NT2/D1 (cell line): ENCODE results near the gene ZNF567.
A peak's percentile ranks its signal among the peaks of the same experiment; 100 is the strongest.

Source experiments
- DNase-seq: peaks from one replicate; pipeline ENCODE4 v3.0.0-alpha.2; 2011; ENCODE audit warnings: low read depth, low spot score
- H3K27me3 ChIP-seq: 2 replicates; pipeline ENCODE4 v1.6.0; 2011; ENCODE audit warnings: mild to moderate bottlenecking; ENCODE audit not compliant: insufficient read length, insufficient read depth
- H3K36me3 ChIP-seq: 2 replicates; pipeline ENCODE4 v1.6.1; 2011; ENCODE audit warnings: mild to moderate bottlenecking, low read length, mixed read lengths; ENCODE audit not compliant: insufficient read depth, insufficient read length
- H3K4me1 ChIP-seq: 2 replicates; pipeline ENCODE4 v1.5.1; 2011; ENCODE audit not compliant: insufficient read depth, insufficient read length
- H3K4me3 ChIP-seq: 2 replicates; pipeline ENCODE4 v1.5.1; 2011; ENCODE audit warnings: low read depth; ENCODE audit not compliant: insufficient read length
- H3K9ac ChIP-seq: 2 replicates; pipeline ENCODE4 v1.6.0; 2011; ENCODE audit warnings: low read depth; ENCODE audit not compliant: insufficient read length
- H3K9me3 ChIP-seq: 2 replicates; pipeline ENCODE4 v1.5.1; 2011; ENCODE audit warnings: mild to moderate bottlenecking, low read length; ENCODE audit not compliant: insufficient read depth
- SUZ12 ChIP-seq: IDR thresholded peaks from 2 replicates; pipeline ENCODE4 v1.6.1; 2011; ENCODE audit not compliant: insufficient read length, insufficient read depth; ENCODE audit errors: extremely low read depth
- YY1 ChIP-seq: IDR thresholded peaks from 2 replicates; pipeline ENCODE4 v1.6.1; 2011; ENCODE audit not compliant: insufficient read length, insufficient read depth
- ZNF274 ChIP-seq: IDR thresholded peaks from 2 replicates; pipeline ENCODE4 v1.6.1; 2011; ENCODE audit warnings: mild to moderate bottlenecking, low read depth, low read length

The ZNF567 gene

GRCh38 chr19:36674201-36674600 is 13.2 kb upstream of the ZNF567 start:
- Histone ChIP-seq H3K9ac (no peak overlapping the region), H3K36me3 (peaks cover 13% of the 10 kb centered on the region), H3K4me1 (no peaks in the 10 kb centered on the region), H3K9me3 (no peaks in the 10 kb centered on the region), H3K27me3 (no peaks in the 10 kb centered on the region), H3K4me3 (no peak overlapping the region)
- TF ChIP-seq ZNF274 (no peak), YY1 (no peak), SUZ12 (no peak)
- no peak for DNase-seq

GRCh38 chr19:36679455-36679854 is 8.0 kb upstream of the ZNF567 start:
- Histone ChIP-seq H3K9me3 (no peaks in the 10 kb centered on the region), H3K9ac (no peak overlapping the region), H3K4me3 (no peak overlapping the region), H3K36me3 (peaks cover 19% of the 10 kb centered on the region), H3K27me3 (no peaks in the 10 kb centered on the region), H3K4me1 (no peaks in the 10 kb centered on the region)
- no peak for DNase-seq
- TF ChIP-seq SUZ12 (no peak), YY1 (no peak), ZNF274 (no peak)

- H3K27me3 ChIP-seq = no peaks in the 10 kb centered on the region
- H3K9me3 ChIP-seq = peaks cover 14% of the 10 kb centered on the region; the same call in 1 of the 2 replicates
- no peak for TF ChIP-seq YY1
- TF ChIP-seq SUZ12 = no peak
- no peak for TF ChIP-seq ZNF274
- H3K4me1 ChIP-seq = no peaks in the 10 kb centered on the region
- H3K36me3 ChIP-seq = peaks cover 18% of the 10 kb centered on the region
- no peak overlapping the region for H3K4me3 ChIP-seq
- no peak for DNase-seq
- H3K9ac ChIP-seq = no peak overlapping the region
These were observed 1.6 kb upstream of the ZNF567 start for GRCh38 chr19:36685835-36686234.

- peaks cover 14% of the 10 kb centered on the region; the same call in 1 of the 2 replicates for H3K9me3 ChIP-seq
- no peaks in the 10 kb centered on the region for H3K27me3 ChIP-seq
- DNase-seq = no peak
- H3K36me3 ChIP-seq = peaks cover 26% of the 10 kb centered on the region
- TF ChIP-seq SUZ12 (no peak), ZNF274 (no peak), YY1 (no peak)
- H3K9ac ChIP-seq = peak overlapping the region; percentile 96
- no peaks in the 10 kb centered on the region for H3K4me1 ChIP-seq
- peak overlapping the region; percentile 94 for H3K4me3 ChIP-seq
These were observed 823 bp upstream of the ZNF567 start for GRCh38 chr19:36686365-36687213.

- peaks cover 14% of the 10 kb centered on the region; the same call in 1 of the 2 replicates for H3K9me3 ChIP-seq
- peak overlapping the region; percentile 96 for H3K9ac ChIP-seq
- DNase-seq = no peak
- H3K27me3 ChIP-seq = no peaks in the 10 kb centered on the region
- H3K4me3 ChIP-seq = peak overlapping the region; percentile 94
- peaks cover 40% of the 10 kb centered on the region for H3K36me3 ChIP-seq
- no peaks in the 10 kb centered on the region for H3K4me1 ChIP-seq
- TF ChIP-seq YY1 (no peak), ZNF274 (no peak), SUZ12 (no peak)
These were observed 646 bp downstream of the ZNF567 start for GRCh38 chr19:36688058-36688457.

- Histone ChIP-seq H3K9ac (no peak overlapping the region), H3K36me3 (peaks cover 26% of the 10 kb centered on the region), H3K9me3 (peaks cover 82% of the 10 kb centered on the region), H3K27me3 (no peaks in the 10 kb centered on the region), H3K4me3 (no peak overlapping the region), H3K4me1 (no peaks in the 10 kb centered on the region)
- TF ChIP-seq YY1 = no peak
- no peak for TF ChIP-seq ZNF274
- TF ChIP-seq SUZ12 = no peak
- DNase-seq = no peak
These were observed 19.7 kb downstream of the ZNF567 start for GRCh38 chr19:36707134-36707533.

- no peaks in the 10 kb centered on the region for H3K4me1 ChIP-seq
- no peaks in the 10 kb centered on the region for H3K27me3 ChIP-seq
- DNase-seq = no peak
- H3K36me3 ChIP-seq = peaks cover 49% of the 10 kb centered on the region
- peaks cover 95% of the 10 kb centered on the region for H3K9me3 ChIP-seq
- TF ChIP-seq SUZ12 (no peak), ZNF274 (no peak), YY1 (no peak)
- H3K4me3 ChIP-seq = no peak overlapping the region
- no peak overlapping the region for H3K9ac ChIP-seq
These were observed 22.0 kb downstream of the ZNF567 start for GRCh38 chr19:36709423-36709822.
